Caco-2 (cell line): Measurements from ENCODE around the gene EDN2. TPM values are rescaled to one million over a fixed set of nuclear protein-coding genes. Genes with fewer than 3 reads are reported as not detected.

ENCODE experiments used
- BruUV-seq: library from RNA; stranded (reverse); fragments of 400-500 nt; replicated peaks from 2 replicates; lab custom pipeline; 2021; lab: Mats Ljungman, UMichigan
- CTCF ChIA-PET: fragments of 300-600 bp; sonication (Branson Sonifier 250); formaldehyde crosslinking; loops from one replicate; lab custom pipeline; 2022; ENCODE audit warnings: antibody characterized with exemption; lab: Charles Lee
- POLR2A ChIA-PET: fragments of 300-600 bp; sonication (Branson Sonifier 250); formaldehyde crosslinking; loops from one replicate; lab custom pipeline; 2022; ENCODE audit warnings: antibody characterized with exemption; lab: Charles Lee
- DNase-seq, 2 experiments: peaks; one replicate each; pipeline versions ENCODE4 v3.0.0 to v3.0.0-alpha.2; 2020 to 2022
- H3K27me3 ChIP-seq: replicated peaks from 2 replicates; pipeline ENCODE4 v1.6.0; 2011; ENCODE audit warnings: low read length; ENCODE audit not compliant: control insufficient read depth, insufficient read depth
- H3K36me3 ChIP-seq: 2 replicates; pipeline ENCODE4 v1.5.1; 2011; ENCODE audit warnings: low read length; ENCODE audit not compliant: control insufficient read depth, insufficient read depth
- H3K4me1 ChIP-seq: fragments of 250-450 bp; sonication (Bioruptor Pico); 2 replicates; pipeline ENCODE4 v1.5.1; 2020; ENCODE audit warnings: mild to moderate bottlenecking
- H3K4me3 ChIP-seq: 2 replicates; pipeline ENCODE4 v1.5.1; 2011; ENCODE audit warnings: low read depth, mild to moderate bottlenecking, control low read depth, low read length
- H3K9me3 ChIP-seq: fragments of 250-450 bp; sonication (Bioruptor Pico); 2 replicates; pipeline ENCODE4 v1.5.1; 2020; ENCODE audit warnings: mild to moderate bottlenecking, moderate library complexity
- H3K27ac Mint-ChIP-seq: one replicate; pipeline ENCODE4 v1.8.0; 2022; ENCODE audit warnings: mixed read lengths; ENCODE audit not compliant: unreplicated experiment
- H3K27me3 Mint-ChIP-seq: one replicate; pipeline ENCODE4 v1.8.0; 2022; ENCODE audit warnings: mixed read lengths; ENCODE audit not compliant: insufficient read depth, unreplicated experiment
- H3K36me3 Mint-ChIP-seq: one replicate; pipeline ENCODE4 v1.8.0; 2022; ENCODE audit warnings: mild to moderate bottlenecking, mixed read lengths; ENCODE audit not compliant: insufficient read depth, unreplicated experiment
- H3K4me1 Mint-ChIP-seq: one replicate; pipeline ENCODE4 v1.8.0; 2022; ENCODE audit warnings: low read depth, mixed read lengths; ENCODE audit not compliant: unreplicated experiment
- H3K4me3 Mint-ChIP-seq: one replicate; pipeline ENCODE4 v1.8.0; 2022; ENCODE audit warnings: mild to moderate bottlenecking, moderate library complexity, mixed read lengths; ENCODE audit not compliant: unreplicated experiment
- H3K9me3 Mint-ChIP-seq: one replicate; pipeline ENCODE4 v1.8.0; 2022; ENCODE audit warnings: mixed read lengths; ENCODE audit not compliant: unreplicated experiment
- intact Hi-C: fragments of 100-400 bp; cut with micrococcal nuclease; formaldehyde crosslinking; loops from one replicate; pipeline ENCODE4 v1.10.0; 2022; ENCODE audit not compliant: unreplicated experiment
- total RNA-seq: library from RNA; stranded (reverse); gene quantifications from 2 replicates; pipeline ENCODE4 v1.2.3, GENCODE V29; 2022
- TF ChIP-seq, protein P1 (sequence below), 2 experiments: fragments of 200-600 bp in 1 of 2; IDR thresholded peaks; 1 replicate in 1 of 2; 2 replicates in 1 of 2; pipeline versions ENCODE4 v1.5.1 to v1.8.0; 2011 to 2022; ENCODE audit warnings: antibody characterized with exemption in 1 of 2, control low read depth in 1 of 2, inconsistent platforms in 1 of 2, low read depth in 1 of 2, low read length in 1 of 2, mild to moderate bottlenecking in 1 of 2, moderate library complexity in 1 of 2; ENCODE audit not compliant: insufficient read depth in 1 of 2, severe bottlenecking in 1 of 2, unreplicated experiment in 1 of 2

EDN2 gene
- total RNA-seq, 1 experiment from 2014 or later = not detected

DNA sequence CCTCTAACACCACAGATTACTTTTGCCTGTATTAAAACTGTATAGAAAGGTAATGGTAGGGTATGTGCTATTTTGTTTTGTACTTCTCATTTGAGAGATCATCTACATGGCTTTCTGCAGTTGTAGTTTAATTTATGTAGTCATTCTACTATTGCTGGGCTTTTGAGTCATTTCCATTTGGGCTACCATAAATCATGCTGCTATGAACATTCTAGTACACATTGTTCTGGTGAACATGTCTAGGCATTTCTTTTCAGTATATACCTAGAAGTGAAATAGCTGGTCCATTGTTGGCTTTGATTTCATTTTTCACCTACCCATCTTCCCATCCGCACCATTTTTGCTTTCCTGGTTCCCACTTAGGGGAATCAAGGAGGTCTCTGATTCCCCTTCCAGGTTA lies 18.7 kb downstream of the EDN2 start:
- no peaks in the 10 kb centered on the region for H3K27me3 Mint-ChIP-seq
- H3K36me3 ChIP-seq = no peaks in the 10 kb centered on the region
- H3K4me1 Mint-ChIP-seq = peaks cover 17% of the 10 kb centered on the region
- no peaks in the 10 kb centered on the region for H3K36me3 Mint-ChIP-seq
- no peaks in the 10 kb centered on the region for H3K9me3 Mint-ChIP-seq
- TF ChIP-seq, protein P1, sequence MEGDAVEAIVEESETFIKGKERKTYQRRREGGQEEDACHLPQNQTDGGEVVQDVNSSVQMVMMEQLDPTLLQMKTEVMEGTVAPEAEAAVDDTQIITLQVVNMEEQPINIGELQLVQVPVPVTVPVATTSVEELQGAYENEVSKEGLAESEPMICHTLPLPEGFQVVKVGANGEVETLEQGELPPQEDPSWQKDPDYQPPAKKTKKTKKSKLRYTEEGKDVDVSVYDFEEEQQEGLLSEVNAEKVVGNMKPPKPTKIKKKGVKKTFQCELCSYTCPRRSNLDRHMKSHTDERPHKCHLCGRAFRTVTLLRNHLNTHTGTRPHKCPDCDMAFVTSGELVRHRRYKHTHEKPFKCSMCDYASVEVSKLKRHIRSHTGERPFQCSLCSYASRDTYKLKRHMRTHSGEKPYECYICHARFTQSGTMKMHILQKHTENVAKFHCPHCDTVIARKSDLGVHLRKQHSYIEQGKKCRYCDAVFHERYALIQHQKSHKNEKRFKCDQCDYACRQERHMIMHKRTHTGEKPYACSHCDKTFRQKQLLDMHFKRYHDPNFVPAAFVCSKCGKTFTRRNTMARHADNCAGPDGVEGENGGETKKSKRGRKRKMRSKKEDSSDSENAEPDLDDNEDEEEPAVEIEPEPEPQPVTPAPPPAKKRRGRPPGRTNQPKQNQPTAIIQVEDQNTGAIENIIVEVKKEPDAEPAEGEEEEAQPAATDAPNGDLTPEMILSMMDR (IDR thresholded peaks at IDR 0.05; ENCODE audit: insufficient read depth in 1 of 2, low read depth in 1 of 2, low read length in 1 of 2, severe bottlenecking in 1 of 2, unreplicated experiment in 1 of 2) = no peak
- no peak for DNase-seq
- no peak overlapping the region for H3K4me3 Mint-ChIP-seq
- H3K4me1 ChIP-seq = peaks cover 27% of the 10 kb centered on the region
- CTCF ChIA-PET = no interaction called here
- POLR2A ChIA-PET = no interaction called here
- no peaks in the 10 kb centered on the region for H3K9me3 ChIP-seq
- no peaks in the 10 kb centered on the region for H3K27me3 ChIP-seq
- no peak overlapping the region for H3K4me3 ChIP-seq
- BruUV-seq = no TSS peak
- intact Hi-C loops = no loop called here
- no peak overlapping the region for H3K27ac Mint-ChIP-seq

DNA sequence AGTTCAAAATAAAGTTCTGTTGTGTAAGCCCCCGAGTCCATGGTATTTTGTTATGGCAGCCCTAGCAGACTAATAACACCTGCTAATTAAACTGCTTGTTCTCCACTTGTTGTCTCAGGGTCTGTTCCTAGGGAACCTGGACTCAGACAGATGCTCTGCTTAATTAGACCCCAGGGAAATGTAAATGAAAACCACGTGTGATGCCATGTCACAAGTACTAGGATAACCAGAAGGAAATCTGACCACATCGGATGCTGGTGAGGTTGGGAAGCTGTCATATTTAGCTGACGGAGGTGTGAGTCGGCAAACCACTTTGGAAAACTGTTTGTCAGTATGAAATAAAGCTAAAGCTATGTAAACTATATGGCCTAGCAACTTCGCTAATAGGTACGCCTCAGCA lies 19.6 kb downstream of the EDN2 start:
- TF ChIP-seq, protein P1 (IDR thresholded peaks at IDR 0.05; ENCODE audit: insufficient read depth in 1 of 2, low read depth in 1 of 2, low read length in 1 of 2, severe bottlenecking in 1 of 2, unreplicated experiment in 1 of 2) = no peak
- H3K4me1 Mint-ChIP-seq = peaks cover 17% of the 10 kb centered on the region
- H3K9me3 Mint-ChIP-seq = no peaks in the 10 kb centered on the region
- H3K4me3 Mint-ChIP-seq = no peak overlapping the region
- H3K36me3 Mint-ChIP-seq = no peaks in the 10 kb centered on the region
- no peaks in the 10 kb centered on the region for H3K27me3 Mint-ChIP-seq
- H3K9me3 ChIP-seq = no peaks in the 10 kb centered on the region
- POLR2A ChIA-PET = no interaction called here
- H3K36me3 ChIP-seq = no peaks in the 10 kb centered on the region
- H3K4me1 ChIP-seq = peaks cover 27% of the 10 kb centered on the region
- H3K27me3 ChIP-seq = no peaks in the 10 kb centered on the region
- H3K4me3 ChIP-seq = no peak overlapping the region
- intact Hi-C loops = no loop called here
- DNase-seq = no peak
- CTCF ChIA-PET = no interaction called here
- H3K27ac Mint-ChIP-seq = no peak overlapping the region
- BruUV-seq = no TSS peak

DNA sequence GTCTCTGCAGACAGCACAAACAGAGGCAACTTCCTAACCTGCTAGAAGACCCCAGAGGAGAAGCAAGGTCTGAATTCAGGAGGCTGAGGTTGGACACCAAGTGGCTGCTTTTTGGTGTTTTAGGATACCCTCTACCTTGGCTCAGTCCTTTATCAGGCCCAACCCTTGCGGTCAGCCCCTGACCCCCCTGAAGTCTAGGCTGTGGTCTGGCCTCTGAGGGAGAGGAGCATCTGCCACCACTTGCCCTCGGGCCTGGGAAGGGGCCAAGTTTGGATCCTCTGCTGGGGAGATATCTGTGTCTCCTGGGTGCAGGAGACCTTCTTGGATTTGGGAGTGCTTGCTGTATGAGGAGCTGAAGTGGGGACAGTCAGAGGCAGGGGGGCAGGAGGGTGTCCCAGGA lies 21.0 kb downstream of the EDN2 start:
- Mint-ChIP-seq H3K4me1 (peaks cover 17% of the 10 kb centered on the region), H3K4me3 (no peak overlapping the region), H3K36me3 (no peaks in the 10 kb centered on the region), H3K27ac (no peak overlapping the region), H3K9me3 (no peaks in the 10 kb centered on the region), H3K27me3 (no peaks in the 10 kb centered on the region)
- DNase-seq = no peak
- H3K4me3 ChIP-seq = no peak overlapping the region
- intact Hi-C loops = no loop called here
- no peaks in the 10 kb centered on the region for H3K36me3 ChIP-seq
- TF ChIP-seq, protein P1 (IDR thresholded peaks at IDR 0.05; ENCODE audit: insufficient read depth in 1 of 2, low read depth in 1 of 2, low read length in 1 of 2, severe bottlenecking in 1 of 2, unreplicated experiment in 1 of 2) = no peak
- no peaks in the 10 kb centered on the region for H3K9me3 ChIP-seq
- BruUV-seq = no TSS peak
- peaks cover 26% of the 10 kb centered on the region for H3K4me1 ChIP-seq
- CTCF ChIA-PET = no interaction called here
- no peaks in the 10 kb centered on the region for H3K27me3 ChIP-seq
- POLR2A ChIA-PET = no interaction called here
